Cerebellar cortex (tissue), 1 donor: Measurements from ENCODE around the gene ZNF467.

ENCODE experiments used
- DNase-seq: peaks from one replicate; pipeline ENCODE4 v3.0.0-alpha.2; 2015; ENCODE audit warnings: low spot score

Gene ZNF467

DNA sequence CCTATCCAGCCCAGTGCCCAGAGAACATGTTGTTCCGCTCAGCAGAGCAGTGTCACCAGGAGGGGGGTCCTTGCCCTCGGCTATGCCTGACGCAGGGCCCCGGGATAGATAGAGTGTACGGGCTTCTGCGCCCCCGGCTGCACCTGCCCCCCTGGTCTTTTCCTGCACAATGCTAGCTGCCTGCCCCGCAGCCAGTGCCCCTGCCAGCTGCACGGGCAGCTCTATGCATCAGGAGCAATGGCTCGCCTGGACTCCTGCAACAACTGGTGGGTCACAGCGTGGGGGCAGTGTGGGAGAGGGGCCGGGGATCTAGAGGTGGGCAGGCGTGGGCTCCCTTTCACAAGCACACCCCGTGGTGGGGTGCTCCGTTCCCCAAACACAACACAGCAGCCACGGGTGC, 33.3 kb upstream of the ZNF467 start:
- no peak for DNase-seq

DNA sequence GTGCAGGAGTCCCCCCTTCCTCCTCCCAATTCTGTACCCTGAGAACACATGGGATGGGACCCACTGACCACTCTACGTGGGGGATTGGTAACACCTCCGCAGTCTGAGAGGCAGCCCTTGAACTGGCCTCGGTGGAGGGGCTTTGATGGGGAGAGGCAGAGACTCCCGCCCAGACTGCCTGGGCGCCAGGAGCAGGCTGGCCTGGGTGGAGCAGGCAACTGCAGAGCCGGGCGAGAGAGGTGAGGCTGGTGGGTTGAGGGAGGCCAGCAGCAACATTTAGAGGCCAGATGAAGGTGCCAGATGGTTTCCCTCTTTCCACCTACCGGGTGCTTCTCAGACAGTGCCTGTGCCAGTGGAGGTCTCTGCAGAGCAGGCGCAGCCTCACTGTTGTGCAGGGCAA, 30.7 kb upstream of the ZNF467 start:
- no peak for DNase-seq

GRCh38 chr7:149803551-149804074, 30.2 kb upstream of the ZNF467 start:
- DNase-seq = no peak

DNA sequence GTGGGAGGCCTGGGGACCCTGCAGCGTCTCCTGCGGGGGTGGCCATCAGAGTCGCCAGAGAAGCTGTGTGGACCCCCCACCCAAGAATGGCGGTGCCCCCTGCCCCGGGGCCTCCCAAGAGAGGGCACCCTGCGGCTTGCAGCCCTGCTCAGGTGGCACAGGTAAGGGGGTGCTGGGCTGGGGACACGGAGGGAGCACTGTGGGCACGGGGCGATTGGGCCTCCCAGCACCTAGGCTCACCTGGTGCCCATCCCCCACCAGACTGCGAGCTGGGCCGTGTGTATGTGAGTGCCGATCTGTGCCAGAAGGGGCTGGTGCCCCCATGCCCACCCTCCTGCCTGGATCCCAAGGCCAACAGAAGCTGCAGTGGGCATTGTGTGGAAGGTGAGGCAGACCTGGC, 29.6 kb upstream of the ZNF467 start:
- no peak for DNase-seq

DNA sequence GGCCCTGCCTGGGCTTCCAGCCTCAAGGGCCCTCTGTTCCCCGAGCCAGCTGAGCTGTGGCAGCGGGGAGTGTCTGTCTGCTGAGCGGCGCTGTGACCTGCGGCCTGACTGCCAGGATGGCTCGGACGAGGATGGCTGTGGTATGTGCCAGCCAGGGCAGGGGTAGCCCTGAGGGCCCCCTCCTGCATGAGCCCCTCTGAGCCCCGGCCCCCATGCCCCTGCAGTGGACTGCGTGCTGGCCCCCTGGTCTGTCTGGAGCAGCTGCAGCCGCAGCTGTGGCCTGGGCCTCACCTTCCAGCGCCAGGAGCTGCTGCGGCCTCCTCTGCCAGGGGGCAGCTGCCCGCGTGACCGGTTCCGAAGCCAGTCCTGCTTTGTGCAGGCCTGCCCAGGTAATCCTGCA, 28.4 kb upstream of the ZNF467 start:
- no peak for DNase-seq

- no peak for DNase-seq
Measured at GRCh38 chr7:149801002-149801566, 27.7 kb upstream of the ZNF467 start.

DNA sequence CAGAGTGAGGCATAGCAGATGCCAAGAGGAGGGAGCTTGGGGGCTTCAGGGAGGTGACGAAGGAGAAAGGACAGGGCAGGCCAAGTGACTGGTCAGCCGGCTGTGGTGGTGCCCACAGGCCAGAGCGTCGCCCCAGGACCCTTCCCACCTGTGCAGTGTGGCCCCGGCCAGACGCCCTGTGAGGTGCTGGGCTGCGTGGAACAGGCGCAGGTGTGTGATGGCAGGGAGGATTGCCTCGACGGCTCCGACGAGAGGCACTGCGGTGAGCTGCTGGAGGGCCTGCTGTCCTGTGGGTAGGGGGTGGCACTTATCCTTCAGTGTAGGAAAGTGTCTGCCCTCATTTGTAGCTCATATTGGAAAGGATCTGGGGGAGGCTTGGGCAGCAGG, 26.8 kb upstream of the ZNF467 start:
- no peak for DNase-seq

- DNase-seq = peak; percentile 39
Measured at GRCh38 chr7:149799397-149800168, 26.2 kb upstream of the ZNF467 start.

GRCh38 chr7:149797771-149798170, 24.4 kb upstream of the ZNF467 start:
- no peak for DNase-seq

DNA sequence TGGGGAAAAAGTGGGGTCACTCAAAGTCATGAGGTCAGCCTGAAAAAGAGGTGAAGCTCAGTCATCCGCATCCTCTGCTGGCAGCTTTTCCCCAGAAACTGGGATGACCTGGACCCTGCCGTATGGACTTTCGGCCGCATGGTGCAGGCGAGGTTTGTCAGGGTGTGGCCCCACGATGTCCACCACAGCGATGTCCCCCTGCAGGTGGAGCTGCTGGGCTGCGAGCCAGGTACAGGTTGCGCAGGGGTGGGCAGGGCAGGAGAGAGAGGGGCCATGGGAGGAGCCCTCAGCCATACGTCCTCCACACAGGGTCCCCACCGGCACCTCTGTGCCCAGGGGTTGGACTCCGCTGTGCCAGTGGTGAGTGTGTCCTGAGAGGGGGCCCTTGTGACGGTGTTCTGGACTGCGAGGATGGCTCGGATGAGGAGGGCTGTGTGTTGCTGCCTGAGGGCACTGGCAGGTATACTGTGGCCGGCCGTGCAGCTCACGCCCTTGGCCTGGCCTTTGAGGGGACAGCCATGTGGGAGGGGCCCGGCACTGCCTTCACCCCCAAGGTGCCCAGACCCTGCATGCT, 23.0 kb upstream of the ZNF467 start:
- no peak for DNase-seq

- DNase-seq = no peak
Measured at GRCh38 chr7:149795126-149795525, 21.7 kb upstream of the ZNF467 start.

GRCh38 chr7:149794661-149795060, 21.3 kb upstream of the ZNF467 start:
- no peak for DNase-seq

GRCh38 chr7:149793261-149793660, 19.9 kb upstream of the ZNF467 start:
- no peak for DNase-seq

GRCh38 chr7:149792220-149792595, 18.8 kb upstream of the ZNF467 start:
- no peak for DNase-seq

GRCh38 chr7:149791411-149792219, 18.2 kb upstream of the ZNF467 start:
- DNase-seq = no peak

DNA sequence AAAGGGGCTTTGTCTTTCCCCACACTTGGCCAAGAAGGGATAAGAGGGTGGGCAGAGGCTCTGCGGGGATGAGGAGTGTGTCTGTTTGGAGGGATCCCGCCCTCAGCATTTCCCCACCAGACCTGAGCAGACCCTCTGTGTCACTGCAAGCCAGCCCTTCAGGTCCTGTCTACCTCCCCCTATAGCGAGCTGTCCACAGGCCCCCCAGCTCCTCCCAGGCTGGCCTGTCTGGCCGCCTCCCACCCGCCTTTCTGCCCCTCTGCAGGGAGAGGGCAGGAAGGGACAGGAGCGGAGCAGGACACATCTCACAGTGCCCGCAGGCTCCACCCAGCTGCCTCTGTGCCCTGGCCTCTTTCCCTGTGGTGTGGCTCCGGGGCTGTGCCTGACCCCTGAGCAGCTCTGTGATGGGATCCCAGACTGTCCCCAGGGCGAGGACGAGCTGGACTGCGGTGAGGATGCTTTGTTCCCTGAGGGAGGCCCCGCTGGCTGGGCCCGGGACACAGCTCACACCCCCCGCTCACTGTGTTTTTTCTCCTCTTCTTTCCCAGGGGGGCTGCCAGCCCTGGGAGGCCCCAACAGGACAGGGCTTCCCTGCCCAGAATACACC, 17.5 kb upstream of the ZNF467 start:
- DNase-seq = no peak

- DNase-seq = no peak
Measured at GRCh38 chr7:149790146-149790548, 16.8 kb upstream of the ZNF467 start.

DNA sequence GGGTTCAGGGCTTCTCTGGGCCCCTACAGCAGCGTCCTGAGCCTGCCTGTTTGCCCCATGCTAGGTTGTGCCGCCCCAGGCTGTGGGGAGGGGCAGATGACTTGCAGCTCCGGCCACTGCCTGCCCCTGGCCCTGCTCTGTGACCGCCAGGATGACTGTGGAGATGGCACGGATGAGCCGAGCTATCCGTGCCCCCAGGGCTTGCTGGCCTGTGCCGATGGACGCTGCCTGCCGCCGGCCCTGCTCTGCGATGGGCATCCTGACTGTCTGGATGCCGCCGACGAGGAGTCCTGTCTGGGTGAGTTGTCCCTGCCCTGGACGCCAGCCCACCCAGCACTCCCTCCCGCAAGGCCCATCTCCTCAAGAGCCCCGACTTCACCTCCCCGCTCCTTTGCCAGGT, 15.7 kb upstream of the ZNF467 start:
- DNase-seq = no peak

DNA sequence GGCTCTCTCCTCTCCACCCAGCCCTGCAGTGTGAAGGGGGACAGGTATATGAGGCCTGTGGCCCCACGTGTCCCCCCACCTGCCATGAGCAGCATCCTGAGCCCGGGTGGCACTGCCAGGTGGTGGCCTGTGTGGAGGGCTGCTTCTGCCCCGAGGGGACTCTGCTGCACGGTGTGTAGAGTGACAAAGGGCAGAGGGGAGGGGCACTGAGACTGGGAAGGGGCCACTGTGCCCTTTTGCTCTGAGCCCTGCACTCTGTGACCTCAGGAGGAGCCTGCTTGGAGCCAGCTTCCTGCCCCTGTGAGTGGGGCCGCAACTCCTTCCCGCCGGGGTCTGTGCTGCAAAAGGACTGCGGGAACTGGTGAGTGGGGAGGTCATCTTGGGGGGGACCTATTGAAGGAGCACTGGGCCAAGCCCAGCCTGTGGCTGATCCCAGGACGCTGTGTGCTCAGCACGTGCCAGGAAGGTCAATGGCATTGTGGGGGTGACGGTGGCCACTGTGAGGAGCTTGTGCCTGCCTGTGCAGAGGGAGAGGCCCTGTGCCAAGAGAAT, 15.0 kb upstream of the ZNF467 start:
- no peak for DNase-seq

- DNase-seq = no peak
Measured at GRCh38 chr7:149787428-149788299, 14.3 kb upstream of the ZNF467 start.

DNA sequence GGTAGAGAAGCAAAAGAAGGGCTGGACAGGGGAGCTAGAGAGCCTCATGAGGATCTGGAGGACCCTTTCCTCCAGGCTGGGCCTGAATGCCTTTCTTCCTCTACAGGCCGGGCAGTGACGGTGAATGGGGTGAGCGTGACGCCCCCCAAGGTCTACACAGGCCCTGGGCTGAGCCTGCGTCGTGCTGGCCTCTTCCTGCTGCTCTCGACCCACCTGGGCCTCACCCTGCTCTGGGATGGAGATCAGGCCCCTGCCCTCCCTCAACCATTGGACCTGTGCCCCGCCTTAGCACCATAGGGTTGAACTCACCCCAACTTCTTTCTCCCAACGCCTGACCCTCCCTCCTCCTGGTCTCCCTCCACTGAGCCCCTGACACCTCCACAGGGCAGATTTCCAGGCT, 12.6 kb upstream of the ZNF467 start:
- DNase-seq = no peak
